Mononuclear cell (primary cell): ENCODE results near the gene OTC. TPM values are rescaled to one million over a fixed set of nuclear protein-coding genes. Genes with fewer than 3 reads are reported as not detected.

Experiments used
- total RNA-seq: library from RNA; depleted of rRNA; stranded (reverse); fragments of >200 nt; gene quantifications from one replicate; pipeline ENCODE4 v1.2.3, GENCODE V29; 2012

The OTC gene
- total RNA-seq, 1 donor: not detected

Other genes with a start within 250 kb of the OTC start
- 0.10 TPM for gene SRPX, start 131.7 kb upstream of the OTC start, total RNA-seq
- 19.6 TPM for gene RPGR, start 25.1 kb upstream of the OTC start, total RNA-seq
- gene TSPAN7, start 208.9 kb downstream of the OTC start, total RNA-seq: not detected